GM12878 (cell line): ENCODE results near the gene PAX6. TPM values are rescaled to one million over a fixed set of nuclear protein-coding genes. Genes with fewer than 3 reads are reported as not detected.

Experiments
- ATAC-seq: fragments of 200-7000 bp; cut with Tn5 transposase; 3 replicates; pipeline ENCODE4 v1.9.1; 2020; ENCODE audit warnings: mild to moderate bottlenecking, moderate library complexity
- BruUV-seq: library from RNA; stranded (reverse); fragments of 400-500 nt; replicated peaks from 2 replicates; lab custom pipeline; 2021; lab: Mats Ljungman, UMichigan
- CTCF ChIA-PET: fragments of 300-600 bp; sonication (Branson Sonifier 250); formaldehyde crosslinking; extraction: SDS; loops from one replicate; lab custom pipeline; 2021; ENCODE audit warnings: inconsistent platforms; lab: Yijun Ruan, JAX
- POLR2A ChIA-PET: fragments of 350-600 bp; formaldehyde crosslinking; extraction: SDS; loops from one replicate; lab custom pipeline; 2021; ENCODE audit warnings: inconsistent platforms; lab: Charles Lee
- RAD21 ChIA-PET: fragments of 300-600 bp; sonication (Branson Sonifier 250); formaldehyde crosslinking; loops from one replicate; lab custom pipeline; 2023; ENCODE audit warnings: antibody characterized with exemption; ENCODE audit not compliant: unreplicated experiment; lab: Charles Lee
- SMC1A ChIA-PET: fragments of 300-600 bp; sonication (Branson Sonifier 250); formaldehyde crosslinking; loops from one replicate; lab custom pipeline; 2023; ENCODE audit not compliant: unreplicated experiment, uncharacterized antibody; lab: Charles Lee
- DNase-seq: peaks from one replicate; pipeline ENCODE4 v3.0.0-alpha.2; 2011; ENCODE audit warnings: low read depth, low spot score
- FAIRE-seq: peaks from 3 replicates; lab custom pipeline; 2011; peaks lifted over from hg19 to GRCh38; lab: Jason Lieb, UNC
- H2AFZ ChIP-seq: 2 replicates; pipeline ENCODE4 v1.6.0; 2011; ENCODE audit warnings: low read depth, low read length, control low read depth; ENCODE audit not compliant: control insufficient read depth
- H3K27ac ChIP-seq: 2 replicates; pipeline ENCODE4 v1.5.1; 2011; ENCODE audit warnings: control low read depth; ENCODE audit not compliant: control insufficient read depth, insufficient read depth
- H3K27me3 ChIP-seq, 2 experiments: replicated peaks in 1 of 2; 2 replicates each; pipeline versions ENCODE4 v1.6.0 to v1.6.1; 2011; ENCODE audit warnings: low read length in 1 of 2; ENCODE audit not compliant: control insufficient read depth in 2 of 2, insufficient read depth in 2 of 2
- H3K36me3 ChIP-seq, 2 experiments: 2 replicates each; pipeline ENCODE4 v1.5.1; 2011; ENCODE audit warnings: low read length in 1 of 2; ENCODE audit not compliant: control insufficient read depth in 2 of 2, insufficient read depth in 2 of 2
- H3K4me1 ChIP-seq: 2 replicates; pipeline ENCODE4 v1.6.1; 2011; ENCODE audit warnings: mild to moderate bottlenecking, low read length, moderate library complexity, mixed read lengths; ENCODE audit not compliant: control insufficient read depth, insufficient read depth
- H3K4me2 ChIP-seq: 2 replicates; pipeline ENCODE4 v1.6.0; 2011; ENCODE audit warnings: control low read depth; ENCODE audit not compliant: control insufficient read depth, insufficient read depth
- H3K4me3 ChIP-seq: fragments of 200-600 bp; sonication (generic); 2 replicates; pipeline ENCODE4 v1.5.1; 2016
- H3K79me2 ChIP-seq: 2 replicates; pipeline ENCODE4 v1.6.0; 2011; ENCODE audit warnings: low read length; ENCODE audit not compliant: control insufficient read depth, insufficient read depth
- H3K9ac ChIP-seq: 2 replicates; pipeline ENCODE4 v1.8.0; 2011; ENCODE audit warnings: low read length, control low read depth, mixed read lengths; ENCODE audit not compliant: control insufficient read depth, insufficient read depth
- H3K9me3 ChIP-seq: replicated peaks from 3 replicates; pipeline ENCODE4 v1.5.1; 2011; ENCODE audit warnings: mild to moderate bottlenecking, low read length; ENCODE audit not compliant: control insufficient read depth, insufficient read depth
- H4K20me1 ChIP-seq: 2 replicates; pipeline ENCODE4 v1.6.0; 2011; ENCODE audit not compliant: control insufficient read depth, insufficient read depth
- ATF3 ChIP-seq: IDR thresholded peaks from 2 replicates; pipeline ENCODE4 v1.6.1; 2011; ENCODE audit warnings: low read depth, mild to moderate bottlenecking, low read length, moderate library complexity, borderline replicate concordance; ENCODE audit errors: extremely low read depth
- ESRRA ChIP-seq: IDR thresholded peaks from 2 replicates; pipeline ENCODE4 v1.6.1; 2012; ENCODE audit warnings: mild to moderate bottlenecking, low read length, improper control_type of control experiment
- EZH2 ChIP-seq: IDR thresholded peaks from 2 replicates; pipeline ENCODE4 v1.6.1; 2012; ENCODE audit warnings: low read depth, mild to moderate bottlenecking, control low read depth, inconsistent platforms, low read length, borderline replicate concordance; ENCODE audit not compliant: control insufficient read depth
- HCFC1 ChIP-seq: fragments of 150-350 bp; IDR thresholded peaks from 2 replicates; pipeline ENCODE4 v1.6.1; 2014; ENCODE audit warnings: low read length
- IKZF1 ChIP-seq: fragments of 450-650 bp; conservative IDR thresholded peaks from 2 replicates; pipeline ENCODE4 v1.6.1; 2017; ENCODE audit warnings: antibody characterized with exemption, mild to moderate bottlenecking
- IKZF2 ChIP-seq, 2 experiments: fragments of 450-650 bp; IDR thresholded peaks; 2 replicates each; pipeline ENCODE4 v1.6.1; 2017; ENCODE audit warnings: mild to moderate bottlenecking in 2 of 2, moderate library complexity in 2 of 2
- IRF3 ChIP-seq: fragments of 450-650 bp; IDR thresholded peaks from 2 replicates; pipeline ENCODE4 v1.6.1; 2014; ENCODE audit warnings: mild to moderate bottlenecking
- IRF4 ChIP-seq: IDR thresholded peaks from 2 replicates; pipeline ENCODE4 v1.6.1; 2011; ENCODE audit warnings: low read depth, low read length
- MTA2 ChIP-seq: fragments of 450-650 bp; IDR thresholded peaks from 2 replicates; pipeline ENCODE4 v1.6.1; 2016; ENCODE audit warnings: low read depth, mild to moderate bottlenecking, moderate library complexity
- MTA3 ChIP-seq: IDR thresholded peaks from 2 replicates; pipeline ENCODE4 v1.6.1; 2012; ENCODE audit warnings: low read length, inconsistent platforms, borderline replicate concordance
- MYC ChIP-seq: IDR thresholded peaks from 2 replicates; pipeline ENCODE4 v1.6.1; 2011; ENCODE audit warnings: mild to moderate bottlenecking, low read length, moderate library complexity, inconsistent platforms; ENCODE audit not compliant: insufficient read depth, insufficient replicate concordance, insufficient read length, severe bottlenecking
- RUNX3 ChIP-seq: IDR thresholded peaks from 2 replicates; pipeline ENCODE4 v1.6.1; 2012; ENCODE audit warnings: low read length, inconsistent platforms
- USF2 ChIP-seq: IDR thresholded peaks from 2 replicates; pipeline ENCODE4 v1.6.1; 2011; ENCODE audit warnings: low read depth, low read length, improper control_type of control experiment, borderline replicate concordance
- ZBTB4 ChIP-seq: fragments of 450-650 bp; formaldehyde crosslinking; IDR thresholded peaks from 2 replicates; pipeline ENCODE4 v1.4.0; 2022; ENCODE audit warnings: mild to moderate bottlenecking, moderate library complexity
- WGBS: methylation state at CpG from one replicate; pipeline ENCODE4 v1.1.6; 2016; ENCODE audit warnings: low lambda C conversion rate; ENCODE audit not compliant: insufficient replicate concordance, insufficient coverage; ENCODE audit errors: missing lambda C conversion rate; 5-methylcytosine and 5-hydroxymethylcytosine counted together
- in situ Hi-C: fragments of 300-500 bp; cut with MboI; formaldehyde crosslinking; loops from 9 replicates; pipeline ENCODE4 v1.14.3; 2018; ENCODE audit warnings: mixed read lengths
- intact Hi-C: fragments of 100-400 bp; cut with micrococcal nuclease; formaldehyde crosslinking; loops from one replicate; pipeline ENCODE4 v1.14.2; 2022; ENCODE audit not compliant: unreplicated experiment
- polyA plus RNA-seq, 11 experiments: library from polyadenylated mRNA; depleted of rRNA in 4 of 11; unstranded in 6 of 11; stranded (reverse) in 5 of 11; fragments of >200 nt; fragmentation: Nextera tagmentation in 4 of 11; fragmentation: Illumina TruSeq in 1 of 11; extraction: Ambion mirVana in 4 of 11; extraction: Trizol in 1 of 11; gene quantifications; 1 replicate in 1 of 11; 2 replicates in 10 of 11; pipeline versions ENCODE4 v1.2.1 to v1.2.3, GENCODE V29; 2011 to 2016; ENCODE audit warnings: inconsistent platforms in 2 of 11, missing spikeins in 2 of 11, low read depth in 1 of 11
- total RNA-seq, 4 experiments: library from RNA; depleted of rRNA in 3 of 4; stranded (reverse); fragments of >200 nt in 3 of 4; fragmentation: Illumina TruSeq in 1 of 4; extraction: Trizol in 1 of 4; gene quantifications; 2 replicates each; pipeline versions ENCODE4 v1.2.1 to v1.2.3, GENCODE V29; 2013 to 2021

PAX6 gene
- total and polyA plus RNA-seq, 10 of the 15 experiments (the other 5 are each of a cell fraction or from before 2014, with no cell fraction given), result 0.06 to 0.26 (median 0.10) TPM; not detected in 3

- SMC1A ChIA-PET, result no interaction called here
- ATAC-seq (no peak), DNase-seq (no peak), FAIRE-seq (no peak)
- Histone ChIP-seq H3K4me3 (no peak overlapping the region), H3K27ac (no peak overlapping the region), H3K36me3 (no peaks in the 10 kb centered on the region), H3K9me3 (peaks cover 3% of the 10 kb centered on the region; the same call in 1 of the 3 replicates), H3K27me3 (peaks cover 13 to 25% of the 10 kb centered on the region in 2 experiments), H2AFZ (no peak overlapping the region), H3K79me2 (no peaks in the 10 kb centered on the region), H4K20me1 (no peaks in the 10 kb centered on the region), H3K9ac (no peak overlapping the region), H3K4me2 (no peak overlapping the region), H3K4me1 (no peaks in the 10 kb centered on the region)
- WGBS, result 65% methylated on average over 22 of the region's 22 CpGs
- CTCF ChIA-PET, result no interaction called here
- POLR2A ChIA-PET, result no interaction called here
- in situ Hi-C loops, result no loop called here
- BruUV-seq, result no TSS peak
- intact Hi-C loops, result no loop called here
- RAD21 ChIA-PET, result no interaction called here
- TF ChIP-seq ATF3 (no peak), ESRRA (no peak), IKZF1 (no peak), RUNX3 (no peak), MYC (no peak), IKZF2 (IDR thresholded peaks at IDR 0.05) (no peak), EZH2 (no peak), IRF4 (no peak), MTA2 (no peak), ZBTB4 (CRISPR knock-in tag) (no peak), IRF3 (no peak), HCFC1 (no peak), USF2 (no peak), MTA3 (no peak)
Observed at GRCh38 chr11:31795706-31796498, 15.2 kb downstream of the PAX6 start.
